Measurements from ENCODE around the gene GPC3. TPM values are rescaled to one million over a fixed set of nuclear protein-coding genes. Genes with fewer than 3 reads are reported as not detected.

Gene GPC3
- total RNA-seq, 2 donors from 2014 or later, result not detected

GRCh38 chrX:133607419-133608348 lies 377.7 kb downstream of the GPC3 start:
- Mint-ChIP-seq H3K27me3 (peaks cover 7 to 25% of the 10 kb centered on the region in 2 donors), H3K27ac (no peak overlapping the region), H3K4me3 (no peak overlapping the region), H3K4me1 (ENCODE audit: low read depth in 2 of 2) (no peaks in the 10 kb centered on the region), H3K36me3 (no peaks in the 10 kb centered on the region), H3K9me3 (no peaks in the 10 kb centered on the region)
- ATAC-seq (peak in 1 of 2 donors; percentile 50), DNase-seq (ENCODE audit: low spot score) (no peak)

- Mint-ChIP-seq H3K27me3 (peaks cover 0 to 23% of the 10 kb centered on the region in 2 donors), H3K4me3 (no peak overlapping the region), H3K9me3 (no peaks in the 10 kb centered on the region), H3K4me1 (ENCODE audit: low read depth in 2 of 2) (no peaks in the 10 kb centered on the region), H3K36me3 (no peaks in the 10 kb centered on the region), H3K27ac (no peak overlapping the region)
- DNase-seq (ENCODE audit: low spot score) (no peak), ATAC-seq (no peak)
Observed at GRCh38 chrX:133606990-133607389, 378.4 kb downstream of the GPC3 start.

- Mint-ChIP-seq H3K27me3 (peaks cover 7 to 17% of the 10 kb centered on the region in 2 donors), H3K4me1 (ENCODE audit: low read depth in 2 of 2) (no peaks in the 10 kb centered on the region), H3K27ac (no peak overlapping the region), H3K4me3 (no peak overlapping the region), H3K36me3 (no peaks in the 10 kb centered on the region), H3K9me3 (no peaks in the 10 kb centered on the region)
- DNase-seq (ENCODE audit: low spot score), result no peak
- ATAC-seq, result no peak
Observed at GRCh38 chrX:133604801-133605200, 380.6 kb downstream of the GPC3 start.

GRCh38 chrX:133602881-133603280 lies 382.5 kb downstream of the GPC3 start:
- Mint-ChIP-seq H3K36me3 (no peaks in the 10 kb centered on the region), H3K4me1 (ENCODE audit: low read depth in 2 of 2) (no peaks in the 10 kb centered on the region), H3K27ac (no peak overlapping the region), H3K27me3 (peaks cover 9 to 19% of the 10 kb centered on the region in 2 donors), H3K9me3 (no peaks in the 10 kb centered on the region), H3K4me3 (no peak overlapping the region)
- ATAC-seq (no peak), DNase-seq (ENCODE audit: low spot score) (no peak)

- Mint-ChIP-seq H3K4me3 (no peak overlapping the region), H3K9me3 (no peaks in the 10 kb centered on the region), H3K27ac (no peak overlapping the region), H3K36me3 (no peaks in the 10 kb centered on the region), H3K27me3 (peaks cover 9 to 25% of the 10 kb centered on the region in 2 donors), H3K4me1 (ENCODE audit: low read depth in 2 of 2) (no peaks in the 10 kb centered on the region)
- DNase-seq (ENCODE audit: low spot score) (no peak), ATAC-seq (no peak)
Observed at GRCh38 chrX:133601116-133601515, 384.3 kb downstream of the GPC3 start.

- ATAC-seq (no peak), DNase-seq (ENCODE audit: low spot score) (no peak)
- peaks cover 9 to 25% of the 10 kb centered on the region in 2 donors for H3K27me3 Mint-ChIP-seq
- H3K9me3 Mint-ChIP-seq, result no peaks in the 10 kb centered on the region
- no peak overlapping the region for H3K27ac Mint-ChIP-seq
- H3K36me3 Mint-ChIP-seq, result no peaks in the 10 kb centered on the region
- no peaks in the 10 kb centered on the region for H3K4me1 Mint-ChIP-seq (ENCODE audit: low read depth in 2 of 2)
- H3K4me3 Mint-ChIP-seq, result no peak overlapping the region
Observed at GRCh38 chrX:133600536-133600935, 384.9 kb downstream of the GPC3 start.

GRCh38 chrX:133598601-133599335 lies 386.6 kb downstream of the GPC3 start:
- Mint-ChIP-seq H3K36me3 (no peaks in the 10 kb centered on the region), H3K9me3 (no peaks in the 10 kb centered on the region), H3K4me3 (no peak overlapping the region), H3K27me3 (peaks cover 9 to 25% of the 10 kb centered on the region in 2 donors), H3K27ac (no peak overlapping the region), H3K4me1 (ENCODE audit: low read depth in 2 of 2) (no peaks in the 10 kb centered on the region)
- ATAC-seq (no peak), DNase-seq (ENCODE audit: low spot score) (no peak)

GRCh38 chrX:133594156-133594555 lies 391.2 kb downstream of the GPC3 start:
- Mint-ChIP-seq H3K4me3 (no peak overlapping the region), H3K9me3 (no peaks in the 10 kb centered on the region), H3K4me1 (ENCODE audit: low read depth in 2 of 2) (no peaks in the 10 kb centered on the region), H3K27ac (no peak overlapping the region), H3K36me3 (no peaks in the 10 kb centered on the region), H3K27me3 (peaks cover 0 to 19% of the 10 kb centered on the region in 2 donors)
- no peak for DNase-seq (ENCODE audit: low spot score)
- ATAC-seq, result no peak

GRCh38 chrX:133593531-133593930 lies 391.9 kb downstream of the GPC3 start:
- no peak overlapping the region for H3K27ac Mint-ChIP-seq
- H3K27me3 Mint-ChIP-seq, result peaks cover 0 to 19% of the 10 kb centered on the region in 2 donors
- DNase-seq (ENCODE audit: low spot score) (no peak), ATAC-seq (no peak)
- H3K4me1 Mint-ChIP-seq (ENCODE audit: low read depth in 2 of 2), result no peaks in the 10 kb centered on the region
- no peaks in the 10 kb centered on the region for H3K9me3 Mint-ChIP-seq
- H3K36me3 Mint-ChIP-seq, result no peaks in the 10 kb centered on the region
- no peak overlapping the region for H3K4me3 Mint-ChIP-seq

GRCh38 chrX:133590703-133591505 lies 394.5 kb downstream of the GPC3 start:
- DNase-seq (ENCODE audit: low spot score) (no peak), ATAC-seq (no peak)
- H3K36me3 Mint-ChIP-seq, result no peaks in the 10 kb centered on the region
- peaks cover under 1 to 11% of the 10 kb centered on the region in 2 donors for H3K27me3 Mint-ChIP-seq
- no peaks in the 10 kb centered on the region for H3K4me1 Mint-ChIP-seq (ENCODE audit: low read depth in 2 of 2)
- no peak overlapping the region for H3K4me3 Mint-ChIP-seq
- no peaks in the 10 kb centered on the region for H3K9me3 Mint-ChIP-seq
- no peak overlapping the region for H3K27ac Mint-ChIP-seq

GRCh38 chrX:133588827-133589226 lies 396.6 kb downstream of the GPC3 start:
- Mint-ChIP-seq H3K4me3 (no peak overlapping the region), H3K4me1 (ENCODE audit: low read depth in 2 of 2) (no peaks in the 10 kb centered on the region), H3K27ac (no peak overlapping the region), H3K36me3 (no peaks in the 10 kb centered on the region), H3K9me3 (no peaks in the 10 kb centered on the region), H3K27me3 (peaks cover 8 to 19% of the 10 kb centered on the region in 2 donors)
- ATAC-seq, result no peak
- no peak for DNase-seq (ENCODE audit: low spot score)

GRCh38 chrX:133587818-133588217 lies 397.6 kb downstream of the GPC3 start:
- no peaks in the 10 kb centered on the region for H3K36me3 Mint-ChIP-seq
- DNase-seq (ENCODE audit: low spot score) (no peak), ATAC-seq (no peak)
- H3K4me3 Mint-ChIP-seq, result no peak overlapping the region
- peaks cover 8 to 23% of the 10 kb centered on the region in 2 donors for H3K27me3 Mint-ChIP-seq
- no peak overlapping the region for H3K27ac Mint-ChIP-seq
- no peaks in the 10 kb centered on the region for H3K9me3 Mint-ChIP-seq
- no peaks in the 10 kb centered on the region for H3K4me1 Mint-ChIP-seq (ENCODE audit: low read depth in 2 of 2)

GRCh38 chrX:133587071-133587470 lies 398.3 kb downstream of the GPC3 start:
- H3K4me1 Mint-ChIP-seq (ENCODE audit: low read depth in 2 of 2), result no peaks in the 10 kb centered on the region
- no peak overlapping the region for H3K4me3 Mint-ChIP-seq
- no peaks in the 10 kb centered on the region for H3K36me3 Mint-ChIP-seq
- ATAC-seq, result no peak
- peaks cover 8 to 27% of the 10 kb centered on the region in 2 donors for H3K27me3 Mint-ChIP-seq
- DNase-seq (ENCODE audit: low spot score), result no peak
- H3K27ac Mint-ChIP-seq, result no peak overlapping the region
- H3K9me3 Mint-ChIP-seq, result no peaks in the 10 kb centered on the region
